ENCODE results near the gene ALOX12.
"Not testable (repeated sequence)": the region's sequence is repeated elsewhere in the genome, so short reads cannot be mapped to it uniquely, and the experiment has no call there.

ALOX12 gene

DNA sequence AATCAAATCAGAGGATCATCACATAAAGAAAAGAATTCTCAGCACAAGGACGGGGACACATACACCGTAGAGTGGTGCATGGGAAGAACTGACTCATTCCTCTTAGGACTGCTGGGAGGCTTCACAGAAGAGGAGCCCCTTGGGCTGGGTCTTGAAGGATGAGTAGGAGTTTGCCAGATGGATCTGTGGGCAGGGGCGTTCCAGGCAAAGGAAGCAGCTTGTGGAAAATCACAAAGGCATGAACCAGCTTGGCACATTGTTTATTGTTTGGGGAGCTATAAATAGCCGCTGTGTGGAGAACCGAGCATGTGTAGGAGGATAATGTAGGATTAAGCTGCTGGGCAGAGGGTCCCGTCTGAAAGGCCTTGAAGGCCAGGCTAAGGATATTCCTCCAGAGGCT, 53.1 kb downstream of the ALOX12 start:
- H4K20me1 ChIP-seq (ENCODE audit: insufficient read depth, low read length) = no peaks in the 10 kb centered on the region
- H2AFZ ChIP-seq (ENCODE audit: low read length) = no peak overlapping the region
- no peaks in the 10 kb centered on the region for H3K36me3 ChIP-seq (replicated peaks; ENCODE audit: insufficient read depth, low read length)
- no peak overlapping the region for H3K4me3 ChIP-seq (ENCODE audit: low read length)
- 0 out of 2 replicates have a peak, but pooled peaks cover 5% of the 10 kb centered on the region for H3K4me1 ChIP-seq (ENCODE audit: low read length)
- peaks cover 16% of the 10 kb centered on the region for H3F3A ChIP-seq (ENCODE audit: insufficient read depth, low read length)
- no peak overlapping the region for H3K27ac ChIP-seq (ENCODE audit: low read length)
- no peak overlapping the region for H3K9ac ChIP-seq (ENCODE audit: low read length)
- H3K79me2 ChIP-seq (ENCODE audit: low read length) = no peaks in the 10 kb centered on the region
- peaks cover 45% of the 10 kb centered on the region for H3K27me3 ChIP-seq (replicated peaks; ENCODE audit: insufficient read depth, low read length)
- no peaks in the 10 kb centered on the region for H3K9me2 ChIP-seq (replicated peaks; ENCODE audit: insufficient read depth, low read length)
- DNase-seq = peak; percentile 3
- H3K4me2 ChIP-seq (ENCODE audit: low read depth, low read length) = no peak overlapping the region
- TF ChIP-seq EZH2 (optimal IDR thresholded peaks at IDR 0.05; ENCODE audit: low read depth, low read length) (no peak), EZH2phosphoT487 (IDR thresholded peaks at IDR 0.05; ENCODE audit: low read length) (no peak)
- TF ChIP-seq, protein P1, sequence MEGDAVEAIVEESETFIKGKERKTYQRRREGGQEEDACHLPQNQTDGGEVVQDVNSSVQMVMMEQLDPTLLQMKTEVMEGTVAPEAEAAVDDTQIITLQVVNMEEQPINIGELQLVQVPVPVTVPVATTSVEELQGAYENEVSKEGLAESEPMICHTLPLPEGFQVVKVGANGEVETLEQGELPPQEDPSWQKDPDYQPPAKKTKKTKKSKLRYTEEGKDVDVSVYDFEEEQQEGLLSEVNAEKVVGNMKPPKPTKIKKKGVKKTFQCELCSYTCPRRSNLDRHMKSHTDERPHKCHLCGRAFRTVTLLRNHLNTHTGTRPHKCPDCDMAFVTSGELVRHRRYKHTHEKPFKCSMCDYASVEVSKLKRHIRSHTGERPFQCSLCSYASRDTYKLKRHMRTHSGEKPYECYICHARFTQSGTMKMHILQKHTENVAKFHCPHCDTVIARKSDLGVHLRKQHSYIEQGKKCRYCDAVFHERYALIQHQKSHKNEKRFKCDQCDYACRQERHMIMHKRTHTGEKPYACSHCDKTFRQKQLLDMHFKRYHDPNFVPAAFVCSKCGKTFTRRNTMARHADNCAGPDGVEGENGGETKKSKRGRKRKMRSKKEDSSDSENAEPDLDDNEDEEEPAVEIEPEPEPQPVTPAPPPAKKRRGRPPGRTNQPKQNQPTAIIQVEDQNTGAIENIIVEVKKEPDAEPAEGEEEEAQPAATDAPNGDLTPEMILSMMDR (IDR thresholded peaks at IDR 0.05; ENCODE audit: low read length) = no peak
- no peaks in the 10 kb centered on the region for H3K9me3 ChIP-seq (replicated peaks; ENCODE audit: insufficient read depth, low read length)

DNA sequence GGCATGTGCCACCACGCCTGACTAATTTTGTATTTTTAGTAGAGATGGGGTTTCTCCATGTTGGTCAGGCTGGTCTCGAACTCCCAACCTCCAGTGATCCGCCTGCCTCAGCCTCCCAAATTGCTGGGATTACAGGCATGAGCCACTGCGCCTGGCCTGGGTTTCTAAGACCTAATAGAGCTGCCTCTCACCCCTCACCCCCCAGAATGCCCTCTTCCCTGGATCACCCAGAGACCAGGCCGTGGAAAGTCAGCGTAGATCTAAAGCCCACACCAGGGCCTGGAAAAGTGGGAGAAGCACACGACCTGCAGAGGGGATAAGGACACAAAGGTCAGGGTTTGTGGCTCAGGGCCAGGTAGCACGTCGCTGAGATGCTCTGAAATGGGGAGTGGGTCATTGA, 54.7 kb downstream of the ALOX12 start:
- H3K79me2 ChIP-seq (ENCODE audit: low read length); H3K4me1 ChIP-seq (ENCODE audit: low read length); H3K9me2 ChIP-seq (replicated peaks; ENCODE audit: insufficient read depth, low read length); H4K20me1 ChIP-seq (ENCODE audit: insufficient read depth, low read length); H3K4me2 ChIP-seq (ENCODE audit: low read depth, low read length); H3K27ac ChIP-seq (ENCODE audit: low read length); DNase-seq; H3K4me3 ChIP-seq (ENCODE audit: low read length); H2AFZ ChIP-seq (ENCODE audit: low read length); H3K9me3 ChIP-seq (replicated peaks; ENCODE audit: insufficient read depth, low read length); H3K36me3 ChIP-seq (replicated peaks; ENCODE audit: insufficient read depth, low read length); H3K9ac ChIP-seq (ENCODE audit: low read length): not testable (repeated sequence)
- H3K27me3 ChIP-seq (replicated peaks; ENCODE audit: insufficient read depth, low read length) = peaks cover 36% of the 10 kb centered on the region
- H3F3A ChIP-seq (ENCODE audit: insufficient read depth, low read length) = peaks cover 16% of the 10 kb centered on the region

DNA sequence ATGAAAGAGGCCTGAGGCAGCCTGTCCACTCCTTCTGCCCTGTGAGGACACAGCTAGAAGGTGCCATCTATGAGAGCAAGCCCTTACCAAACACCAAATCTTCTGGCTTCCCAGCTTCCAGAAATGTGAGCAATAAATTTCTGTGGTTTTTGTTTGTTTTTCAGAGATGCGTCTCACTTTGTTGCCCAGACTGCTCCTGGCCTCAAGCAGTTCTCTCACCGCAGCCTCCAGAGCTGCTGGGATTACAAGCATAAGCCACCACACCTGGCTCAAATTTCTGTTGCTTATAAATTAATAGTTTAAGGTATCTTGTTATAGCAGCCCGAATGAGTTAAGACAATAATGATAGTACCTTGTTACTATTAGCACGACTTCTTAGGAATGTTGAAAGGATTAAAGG, 60.5 kb downstream of the ALOX12 start:
- no peak overlapping the region for H3K4me2 ChIP-seq (ENCODE audit: low read depth, low read length)
- TF ChIP-seq EZH2phosphoT487 (IDR thresholded peaks at IDR 0.05; ENCODE audit: low read length) (no peak), EZH2 (optimal IDR thresholded peaks at IDR 0.05; ENCODE audit: low read depth, low read length) (no peak)
- TF ChIP-seq, protein P1 (IDR thresholded peaks at IDR 0.05; ENCODE audit: low read length) = no peak
- H3K36me3 ChIP-seq (replicated peaks; ENCODE audit: insufficient read depth, low read length) = no peaks in the 10 kb centered on the region
- no peak overlapping the region for H3K27ac ChIP-seq (ENCODE audit: low read length)
- H3K9me3 ChIP-seq (replicated peaks; ENCODE audit: insufficient read depth, low read length) = no peaks in the 10 kb centered on the region
- no peaks in the 10 kb centered on the region for H4K20me1 ChIP-seq (ENCODE audit: insufficient read depth, low read length)
- peak; percentile 4 for DNase-seq
- no peak overlapping the region for H3K4me3 ChIP-seq (ENCODE audit: low read length)
- H3K9ac ChIP-seq (ENCODE audit: low read length) = no peak overlapping the region
- no peaks in the 10 kb centered on the region for H3K9me2 ChIP-seq (replicated peaks; ENCODE audit: insufficient read depth, low read length)
- H3K4me1 ChIP-seq (ENCODE audit: low read length) = no peaks in the 10 kb centered on the region
- no peaks in the 10 kb centered on the region for H3F3A ChIP-seq (ENCODE audit: insufficient read depth, low read length)
- peaks cover 62% of the 10 kb centered on the region for H3K27me3 ChIP-seq (replicated peaks; ENCODE audit: insufficient read depth, low read length)
- no peak overlapping the region for H2AFZ ChIP-seq (ENCODE audit: low read length)
- H3K79me2 ChIP-seq (ENCODE audit: low read length) = no peaks in the 10 kb centered on the region

DNA sequence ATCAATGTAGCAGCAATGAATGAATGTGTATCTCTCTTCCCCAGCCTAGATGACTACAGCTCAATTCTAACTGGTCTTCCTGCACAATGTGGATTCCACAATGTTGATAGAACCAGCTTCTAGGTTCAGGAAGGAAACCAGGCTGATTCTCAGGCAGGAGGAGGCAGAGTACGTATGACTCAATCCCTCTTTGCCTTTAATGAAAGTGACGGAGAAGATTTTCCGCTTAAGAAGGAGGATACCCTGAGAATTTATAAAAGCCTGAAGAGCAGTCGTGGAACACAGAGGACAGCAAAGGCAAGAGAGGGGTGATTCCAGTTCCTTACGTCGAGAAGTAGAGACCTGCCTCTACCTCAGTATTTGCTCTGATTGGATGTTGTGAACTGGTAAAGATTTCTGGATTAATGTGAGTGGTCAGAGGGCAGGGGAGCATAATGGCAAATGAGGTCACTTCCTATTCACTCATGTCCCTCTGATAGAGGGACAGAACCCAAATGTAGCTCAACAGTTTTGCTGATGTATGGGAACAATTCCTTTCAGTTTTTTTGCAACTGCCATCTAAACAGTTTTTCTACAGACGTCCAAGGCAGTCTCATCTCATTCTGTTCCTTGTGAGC, 63.1 kb downstream of the ALOX12 start:
- Histone ChIP-seq H3K79me2 (ENCODE audit: low read length) (no peaks in the 10 kb centered on the region), H3F3A (ENCODE audit: insufficient read depth, low read length) (no peaks in the 10 kb centered on the region), H3K27me3 (replicated peaks; ENCODE audit: insufficient read depth, low read length) (peaks cover 79% of the 10 kb centered on the region), H3K4me2 (ENCODE audit: low read depth, low read length) (no peak overlapping the region), H3K36me3 (replicated peaks; ENCODE audit: insufficient read depth, low read length) (no peaks in the 10 kb centered on the region), H3K4me3 (ENCODE audit: low read length) (no peak overlapping the region), H3K9ac (ENCODE audit: low read length) (no peak overlapping the region), H3K9me3 (replicated peaks; ENCODE audit: insufficient read depth, low read length) (no peaks in the 10 kb centered on the region), H4K20me1 (ENCODE audit: insufficient read depth, low read length) (no peaks in the 10 kb centered on the region), H3K27ac (ENCODE audit: low read length) (no peak overlapping the region), H2AFZ (ENCODE audit: low read length) (no peak overlapping the region), H3K4me1 (ENCODE audit: low read length) (no peaks in the 10 kb centered on the region), H3K9me2 (replicated peaks; ENCODE audit: insufficient read depth, low read length) (no peaks in the 10 kb centered on the region)
- no peak for TF ChIP-seq EZH2 (optimal IDR thresholded peaks at IDR 0.05; ENCODE audit: low read depth, low read length)
- TF ChIP-seq EZH2phosphoT487 (IDR thresholded peaks at IDR 0.05; ENCODE audit: low read length) = no peak
- TF ChIP-seq, protein P1 (IDR thresholded peaks at IDR 0.05; ENCODE audit: low read length) = no peak
- DNase-seq = peak; percentile 1
